SK-N-MC (cell line): ENCODE results near the gene BTRC.

ENCODE experiments used
- EZH2 ChIP-seq: fragments of 200-600 bp; sonication (generic); IDR thresholded peaks from one replicate; pipeline ENCODE4 v1.6.1; 2017; ENCODE audit warnings: antibody characterized with exemption
- POLR2AphosphoS5 ChIP-seq: IDR thresholded peaks from 2 replicates; pipeline ENCODE4 v1.6.1; 2012; ENCODE audit warnings: mild to moderate bottlenecking, low read depth, low read length, borderline replicate concordance

DNA sequence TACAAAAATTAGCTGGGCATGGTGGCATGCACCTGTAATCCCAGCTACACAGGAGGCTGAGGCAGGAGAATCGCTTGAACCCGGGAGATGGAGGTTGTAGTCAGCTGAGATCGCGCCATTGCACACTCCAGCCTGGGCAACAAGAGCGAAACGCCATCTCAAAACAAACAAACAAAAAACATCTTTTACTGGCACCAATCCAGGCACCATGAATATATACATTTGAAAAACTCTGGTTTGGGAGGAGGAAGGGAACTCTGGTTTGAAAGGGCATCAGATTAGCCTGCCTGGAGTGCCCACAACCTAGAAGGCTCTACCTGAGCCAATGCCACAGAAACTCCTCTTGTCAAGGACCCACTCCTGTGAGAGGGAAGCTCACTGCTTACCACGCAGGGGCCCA, 218.2 kb downstream of the BTRC start:
- TF ChIP-seq EZH2: no peak
- no peak for TF ChIP-seq POLR2AphosphoS5
